Osteoblast (primary cell): ENCODE results near the gene DENND1B. TPM values are rescaled to one million over a fixed set of nuclear protein-coding genes. Genes with fewer than 3 reads are reported as not detected.

Source experiments
- DNase-seq: peaks from one replicate; pipeline ENCODE4 v3.0.0; 2011; ENCODE audit warnings: low spot score, mixed read lengths; ENCODE audit not compliant: insufficient read length; ENCODE audit errors: missing footprints
- H2AFZ ChIP-seq: 2 replicates; pipeline ENCODE4 v1.6.0; 2011; ENCODE audit warnings: mild to moderate bottlenecking, low read length
- H3K27ac ChIP-seq: 2 replicates; pipeline ENCODE4 v1.5.1; 2011; ENCODE audit warnings: mild to moderate bottlenecking, low read depth, low read length, moderate library complexity
- H3K27me3 ChIP-seq: 2 replicates; pipeline ENCODE4 v1.6.0; 2012; ENCODE audit warnings: mild to moderate bottlenecking, control low read depth, inconsistent platforms, low read length, moderate library complexity; ENCODE audit not compliant: insufficient read depth
- H3K36me3 ChIP-seq: 2 replicates; pipeline ENCODE4 v1.5.1; 2011; ENCODE audit warnings: mild to moderate bottlenecking, low read length, control low read depth, moderate library complexity; ENCODE audit not compliant: insufficient read depth
- H3K4me1 ChIP-seq: 2 replicates; pipeline ENCODE4 v1.5.1; 2011; ENCODE audit warnings: mild to moderate bottlenecking, low read length, control low read depth, moderate library complexity; ENCODE audit not compliant: insufficient read depth
- H3K4me2 ChIP-seq: 2 replicates; pipeline ENCODE4 v1.6.0; 2011; ENCODE audit warnings: mild to moderate bottlenecking, low read length; ENCODE audit not compliant: insufficient read depth
- H3K4me3 ChIP-seq: fragments of 200-600 bp; sonication (generic); 3 replicates; pipeline ENCODE4 v1.5.1; 2012; ENCODE audit warnings: mild to moderate bottlenecking, low read length, inconsistent platforms; ENCODE audit not compliant: insufficient read depth
- H3K79me2 ChIP-seq: 2 replicates; pipeline ENCODE4 v1.6.0; 2012; ENCODE audit warnings: mild to moderate bottlenecking, low read length, control low read depth, inconsistent platforms; ENCODE audit not compliant: insufficient read depth
- H3K9me3 ChIP-seq: 2 replicates; pipeline ENCODE4 v1.5.1; 2011; ENCODE audit warnings: low read depth, low read length, control low read depth
- H4K20me1 ChIP-seq: 2 replicates; pipeline ENCODE4 v1.6.0; 2012; ENCODE audit warnings: mild to moderate bottlenecking, low read length, control low read depth; ENCODE audit not compliant: insufficient read depth
- total RNA-seq: library from RNA; depleted of rRNA; stranded (reverse); fragments of >200 nt; gene quantifications from 2 replicates; pipeline ENCODE4 v1.2.3, GENCODE V29; 2012
- TF ChIP-seq, protein P1 (sequence below): IDR thresholded peaks from 2 replicates; pipeline ENCODE4 v1.5.1; 2011; ENCODE audit warnings: mild to moderate bottlenecking, low read depth, low read length, moderate library complexity; ENCODE audit errors: extremely low read depth

Gene DENND1B
- total RNA-seq, 1 donor = 22.4 TPM

- Histone ChIP-seq H3K9me3 (peaks cover 2% of the 10 kb centered on the region), H3K27me3 (no peaks in the 10 kb centered on the region), H3K4me2 (no peak overlapping the region), H2AFZ (no peak overlapping the region), H3K4me3 (no peak overlapping the region), H3K36me3 (no peaks in the 10 kb centered on the region), H3K79me2 (peaks cover 4% of the 10 kb centered on the region), H3K27ac (no peak overlapping the region), H4K20me1 (no peaks in the 10 kb centered on the region), H3K4me1 (no peaks in the 10 kb centered on the region)
- TF ChIP-seq, protein P1, sequence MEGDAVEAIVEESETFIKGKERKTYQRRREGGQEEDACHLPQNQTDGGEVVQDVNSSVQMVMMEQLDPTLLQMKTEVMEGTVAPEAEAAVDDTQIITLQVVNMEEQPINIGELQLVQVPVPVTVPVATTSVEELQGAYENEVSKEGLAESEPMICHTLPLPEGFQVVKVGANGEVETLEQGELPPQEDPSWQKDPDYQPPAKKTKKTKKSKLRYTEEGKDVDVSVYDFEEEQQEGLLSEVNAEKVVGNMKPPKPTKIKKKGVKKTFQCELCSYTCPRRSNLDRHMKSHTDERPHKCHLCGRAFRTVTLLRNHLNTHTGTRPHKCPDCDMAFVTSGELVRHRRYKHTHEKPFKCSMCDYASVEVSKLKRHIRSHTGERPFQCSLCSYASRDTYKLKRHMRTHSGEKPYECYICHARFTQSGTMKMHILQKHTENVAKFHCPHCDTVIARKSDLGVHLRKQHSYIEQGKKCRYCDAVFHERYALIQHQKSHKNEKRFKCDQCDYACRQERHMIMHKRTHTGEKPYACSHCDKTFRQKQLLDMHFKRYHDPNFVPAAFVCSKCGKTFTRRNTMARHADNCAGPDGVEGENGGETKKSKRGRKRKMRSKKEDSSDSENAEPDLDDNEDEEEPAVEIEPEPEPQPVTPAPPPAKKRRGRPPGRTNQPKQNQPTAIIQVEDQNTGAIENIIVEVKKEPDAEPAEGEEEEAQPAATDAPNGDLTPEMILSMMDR = no peak
- DNase-seq = no peak
Measured at GRCh38 chr1:197725976-197726375, 49.3 kb downstream of the DENND1B start.

DNA sequence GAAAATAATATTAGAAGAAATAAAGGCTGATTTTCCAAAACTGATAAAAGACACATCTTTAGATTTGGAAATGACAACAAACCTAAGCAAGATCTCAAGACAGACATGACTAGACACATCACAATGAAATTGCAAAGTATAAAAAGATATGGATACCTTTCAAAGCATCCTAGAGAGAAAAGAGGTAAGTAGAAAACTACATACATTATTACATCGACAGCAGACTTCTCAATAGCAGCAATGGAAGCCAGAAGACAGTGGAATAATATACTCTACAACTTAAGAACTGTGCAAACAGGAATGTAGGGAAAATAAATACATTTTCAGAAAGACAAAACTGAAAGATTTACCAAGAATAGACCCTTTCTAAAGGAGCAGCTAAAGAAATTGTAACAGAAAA, 50.2 kb downstream of the DENND1B start:
- peaks cover 4% of the 10 kb centered on the region for H3K79me2 ChIP-seq
- H3K27ac ChIP-seq = no peak overlapping the region
- no peaks in the 10 kb centered on the region for H3K4me1 ChIP-seq
- peaks cover 2% of the 10 kb centered on the region for H3K9me3 ChIP-seq
- H3K4me2 ChIP-seq = no peak overlapping the region
- no peaks in the 10 kb centered on the region for H3K27me3 ChIP-seq
- no peak overlapping the region for H3K4me3 ChIP-seq
- no peak overlapping the region for H2AFZ ChIP-seq
- no peaks in the 10 kb centered on the region for H3K36me3 ChIP-seq
- TF ChIP-seq, protein P1 = no peak
- DNase-seq = no peak
- H4K20me1 ChIP-seq = no peaks in the 10 kb centered on the region

- no peak for DNase-seq
- TF ChIP-seq, protein P1 = no peak
- Histone ChIP-seq H3K27ac (no peak overlapping the region), H3K27me3 (no peaks in the 10 kb centered on the region), H2AFZ (no peak overlapping the region), H3K4me3 (no peak overlapping the region), H3K9me3 (no peaks in the 10 kb centered on the region), H3K4me1 (no peaks in the 10 kb centered on the region), H3K79me2 (no peaks in the 10 kb centered on the region), H3K4me2 (no peak overlapping the region), H3K36me3 (no peaks in the 10 kb centered on the region), H4K20me1 (no peaks in the 10 kb centered on the region)
Measured at GRCh38 chr1:197715806-197716205, 59.5 kb downstream of the DENND1B start.

DNA sequence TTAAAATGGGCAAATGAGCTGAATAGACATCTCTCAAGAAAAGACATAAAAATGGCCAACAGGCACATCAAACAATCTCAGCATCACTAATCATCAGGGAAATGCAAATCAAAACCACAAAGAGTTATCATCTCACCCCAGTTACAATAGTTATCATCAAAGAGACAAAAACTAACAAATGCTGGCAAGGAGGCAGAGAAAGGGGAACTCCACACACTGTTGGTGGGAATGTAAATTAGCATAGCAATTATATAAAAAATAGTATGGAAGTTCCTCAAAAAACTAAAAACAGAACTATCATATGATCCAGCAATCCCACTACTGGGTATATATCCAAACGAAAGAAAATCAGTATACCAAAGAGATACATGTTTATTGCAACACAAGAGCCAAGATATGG, 68.7 kb downstream of the DENND1B start:
- TF ChIP-seq, protein P1 = no peak
- no peaks in the 10 kb centered on the region for H3K27me3 ChIP-seq
- no peaks in the 10 kb centered on the region for H3K36me3 ChIP-seq
- no peak overlapping the region for H3K27ac ChIP-seq
- no peak overlapping the region for H3K4me3 ChIP-seq
- H4K20me1 ChIP-seq = no peaks in the 10 kb centered on the region
- no peak overlapping the region for H2AFZ ChIP-seq
- H3K4me2 ChIP-seq = no peak overlapping the region
- peaks cover 2% of the 10 kb centered on the region for H3K79me2 ChIP-seq
- H3K9me3 ChIP-seq = no peaks in the 10 kb centered on the region
- no peak for DNase-seq
- H3K4me1 ChIP-seq = no peaks in the 10 kb centered on the region
